ENCODE data around the gene CORIN.
"Not testable (repeated sequence)": the region's sequence is repeated elsewhere in the genome, so short reads cannot be mapped to it uniquely, and the experiment has no call there.

- not testable (repeated sequence) for TF ChIP-seq POLR2A (IDR thresholded peaks at IDR 0.05)
- TF ChIP-seq, protein P1, sequence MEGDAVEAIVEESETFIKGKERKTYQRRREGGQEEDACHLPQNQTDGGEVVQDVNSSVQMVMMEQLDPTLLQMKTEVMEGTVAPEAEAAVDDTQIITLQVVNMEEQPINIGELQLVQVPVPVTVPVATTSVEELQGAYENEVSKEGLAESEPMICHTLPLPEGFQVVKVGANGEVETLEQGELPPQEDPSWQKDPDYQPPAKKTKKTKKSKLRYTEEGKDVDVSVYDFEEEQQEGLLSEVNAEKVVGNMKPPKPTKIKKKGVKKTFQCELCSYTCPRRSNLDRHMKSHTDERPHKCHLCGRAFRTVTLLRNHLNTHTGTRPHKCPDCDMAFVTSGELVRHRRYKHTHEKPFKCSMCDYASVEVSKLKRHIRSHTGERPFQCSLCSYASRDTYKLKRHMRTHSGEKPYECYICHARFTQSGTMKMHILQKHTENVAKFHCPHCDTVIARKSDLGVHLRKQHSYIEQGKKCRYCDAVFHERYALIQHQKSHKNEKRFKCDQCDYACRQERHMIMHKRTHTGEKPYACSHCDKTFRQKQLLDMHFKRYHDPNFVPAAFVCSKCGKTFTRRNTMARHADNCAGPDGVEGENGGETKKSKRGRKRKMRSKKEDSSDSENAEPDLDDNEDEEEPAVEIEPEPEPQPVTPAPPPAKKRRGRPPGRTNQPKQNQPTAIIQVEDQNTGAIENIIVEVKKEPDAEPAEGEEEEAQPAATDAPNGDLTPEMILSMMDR (IDR thresholded peaks at IDR 0.05) = not testable (repeated sequence)
These were observed 69.9 kb downstream of the CORIN start for GRCh38 chr4:47767956-47768355.
